HepG2 (cell line): Measurements from ENCODE around the gene CD300LG. TPM values are rescaled to one million over a fixed set of nuclear protein-coding genes. Genes with fewer than 3 reads are reported as not detected.

Experiments used
- ATAC-seq: fragments of 200-7000 bp; cut with Tn5 transposase; 3 replicates; pipeline ENCODE4 v1.9.1; 2020; ENCODE audit warnings: mild to moderate bottlenecking, moderate library complexity
- BruUV-seq: library from RNA; stranded (reverse); fragments of 400-500 nt; replicated peaks from 2 replicates; lab custom pipeline; 2021; lab: Mats Ljungman, UMichigan
- CTCF ChIA-PET: fragments of 300-600 bp; formaldehyde crosslinking; extraction: SDS; loops from one replicate; lab custom pipeline; 2021; ENCODE audit warnings: low total read pairs, inconsistent platforms, low intra/inter-chr PET ratio; lab: Yijun Ruan, JAX
- POLR2A ChIA-PET: fragments of 350-600 bp; sonication (Branson Sonifier 250); formaldehyde crosslinking; loops from one replicate; lab custom pipeline; 2020; ENCODE audit warnings: antibody characterized with exemption, inconsistent platforms; lab: Yijun Ruan, JAX
- DNase-seq: peaks from one replicate; pipeline ENCODE4 v3.0.0-alpha.2; 2015; ENCODE audit warnings: low spot score
- FAIRE-seq: peaks from 3 replicates; lab custom pipeline; 2011; peaks lifted over from hg19 to GRCh38; lab: Jason Lieb, UNC
- H2AFZ ChIP-seq: one replicate; pipeline ENCODE4 v1.6.1; 2011; ENCODE audit warnings: low read length, inconsistent platforms
- H3K27ac ChIP-seq: fragments of 300-600 bp; 3 replicates; pipeline ENCODE4 v1.8.0; 2011; ENCODE audit warnings: mixed run types, mild to moderate bottlenecking, mixed read lengths, low read length, inconsistent platforms; ENCODE audit not compliant: insufficient read depth; ENCODE audit errors: extremely low read length
- H3K27me3 ChIP-seq, 2 experiments: fragments of 200-600 bp in 1 of 2; 2 replicates in 1 of 2; 3 replicates in 1 of 2; pipeline versions ENCODE4 v1.6.0 to v1.8.0; 2011; ENCODE audit warnings: low read length in 2 of 2, mild to moderate bottlenecking in 2 of 2, moderate library complexity in 2 of 2, inconsistent platforms in 1 of 2; ENCODE audit not compliant: insufficient read depth in 2 of 2, control insufficient read depth in 1 of 2
- H3K36me3 ChIP-seq, 2 experiments: fragments of 200-600 bp in 1 of 2; replicated peaks in 1 of 2; 2 replicates in 1 of 2; 3 replicates in 1 of 2; pipeline versions ENCODE4 v1.5.1 to v1.8.0; 2011; ENCODE audit warnings: low read length in 2 of 2, inconsistent platforms in 1 of 2; ENCODE audit not compliant: insufficient read depth in 2 of 2, control insufficient read depth in 1 of 2
- H3K4me1 ChIP-seq: 2 replicates; pipeline ENCODE4 v1.5.1; 2012; ENCODE audit warnings: low read length, inconsistent platforms; ENCODE audit not compliant: insufficient read depth
- H3K4me2 ChIP-seq: 2 replicates; pipeline ENCODE4 v1.6.0; 2011; ENCODE audit warnings: low read depth, low read length, inconsistent platforms
- H3K4me3 ChIP-seq, 3 experiments: fragments of 200-600 bp in 1 of 3; sonication (generic), shearing (Covaris generic) in 1 of 3; replicated peaks in 1 of 3; 2 replicates each; pipeline ENCODE4 v1.5.1; 2011 to 2016; ENCODE audit warnings: low read length in 3 of 3, inconsistent platforms in 2 of 3, low read depth in 2 of 3, mild to moderate bottlenecking in 2 of 3, control low read depth in 1 of 3, mixed read lengths in 1 of 3; ENCODE audit not compliant: insufficient read depth in 1 of 3
- H3K79me2 ChIP-seq: one replicate; pipeline ENCODE4 v1.6.1; 2011; ENCODE audit warnings: low read length, inconsistent platforms; ENCODE audit not compliant: insufficient read depth
- H3K9ac ChIP-seq: 2 replicates; pipeline ENCODE4 v1.6.0; 2011; ENCODE audit warnings: mild to moderate bottlenecking, low read depth, low read length, inconsistent platforms; ENCODE audit not compliant: insufficient read depth
- H3K9me3 ChIP-seq: 2 replicates; pipeline ENCODE4 v1.5.1; 2012; ENCODE audit warnings: mild to moderate bottlenecking, low read length
- H4K20me1 ChIP-seq: 2 replicates; pipeline ENCODE4 v1.6.0; 2011; ENCODE audit warnings: inconsistent platforms, mild to moderate bottlenecking, low read length, moderate library complexity; ENCODE audit not compliant: insufficient read depth
- DPF2 ChIP-seq: sonication (generic); formaldehyde crosslinking; IDR thresholded peaks from 2 replicates; pipeline ENCODE4 v1.4.0; 2020; ENCODE audit warnings: mild to moderate bottlenecking, low read depth, missing genetic modification reagents, borderline replicate concordance
- HDAC1 ChIP-seq: sonication (generic); formaldehyde crosslinking; IDR thresholded peaks from 2 replicates; pipeline ENCODE4 v1.5.1; 2020; ENCODE audit warnings: mild to moderate bottlenecking, missing genetic modification reagents
- NBN ChIP-seq: fragments of 450-650 bp; conservative IDR thresholded peaks from 2 replicates; pipeline ENCODE4 v1.6.1; 2017
- NR2C2 ChIP-seq: sonication (generic); formaldehyde crosslinking; IDR thresholded peaks from 2 replicates; pipeline ENCODE4 v1.4.0; 2020; ENCODE audit warnings: missing genetic modification reagents, mild to moderate bottlenecking, moderate library complexity, borderline replicate concordance
- PAF1 ChIP-seq: IDR thresholded peaks from 2 replicates; pipeline ENCODE4 v1.6.1; 2016; ENCODE audit warnings: missing genetic modification reagents, missing compliant biosample characterization
- SIN3B ChIP-seq: fragments of 150-350 bp; IDR thresholded peaks from 2 replicates; pipeline ENCODE4 v1.6.1; 2014; ENCODE audit warnings: low read length
- ZNF468 ChIP-seq: sonication (generic); formaldehyde crosslinking; IDR thresholded peaks from 2 replicates; pipeline ENCODE4 v1.8.0; 2022; ENCODE audit warnings: mild to moderate bottlenecking, moderate library complexity, missing genetic modification reagents
- ZNF510 ChIP-seq: sonication (generic); formaldehyde crosslinking; IDR thresholded peaks from 2 replicates; pipeline ENCODE4 v1.4.0; 2020; ENCODE audit warnings: low read depth, mild to moderate bottlenecking, missing genetic modification reagents
- ZNF547 ChIP-seq: sonication (generic); formaldehyde crosslinking; IDR thresholded peaks from 2 replicates; pipeline ENCODE4 v1.5.1; 2020; ENCODE audit warnings: mild to moderate bottlenecking, missing genetic modification reagents
- WGBS: methylation state at CpG from one replicate; pipeline ENCODE4 v1.1.6; 2017; ENCODE audit warnings: low lambda C conversion rate; 5-methylcytosine and 5-hydroxymethylcytosine counted together
- in situ Hi-C: cut with HindIII; loops from 2 replicates; pipeline ENCODE4 v1.10.0; 2017; ENCODE audit warnings: low pct_unique_long_range_greater_than_20kb; ENCODE audit not compliant: extremely low pct_ligation_motif_present
- intact Hi-C: fragments of 100-400 bp; cut with micrococcal nuclease; formaldehyde crosslinking; loops from one replicate; pipeline ENCODE4 v1.10.0; 2022; ENCODE audit not compliant: unreplicated experiment
- polyA plus RNA-seq, 8 experiments: library from polyadenylated mRNA; depleted of rRNA in 3 of 8; stranded (reverse) in 7 of 8; unstranded in 1 of 8; fragments of >200 nt; fragmentation: Illumina TruSeq in 4 of 8; extraction: Trizol in 4 of 8; gene quantifications; 2 replicates each; pipeline versions ENCODE4 v1.2.1 to v1.2.3, GENCODE V29; 2011 to 2016; ENCODE audit warnings: low read depth in 4 of 8, missing spikeins in 1 of 8, mixed read lengths in 1 of 8; ENCODE audit not compliant: insufficient read depth in 1 of 8
- total RNA-seq, 5 experiments: library from RNA; depleted of rRNA; stranded (reverse); fragments of >200 nt; fragmentation: Illumina TruSeq; extraction: Trizol; gene quantifications; 2 replicates each; pipeline ENCODE4 v1.2.3, GENCODE V29; 2016; ENCODE audit warnings: low read depth in 1 of 5
- TF ChIP-seq, protein P1 (sequence below): sonication (generic); formaldehyde crosslinking; IDR thresholded peaks from 2 replicates; pipeline ENCODE4 v1.5.1; 2020; ENCODE audit warnings: missing genetic modification reagents, mild to moderate bottlenecking, borderline replicate concordance
- TF ChIP-seq, protein P2 (sequence below): sonication (generic); formaldehyde crosslinking; IDR thresholded peaks from 2 replicates; pipeline ENCODE4 v1.8.0; 2022; ENCODE audit warnings: low read depth, missing genetic modification reagents
- TF ChIP-seq, protein P3 (sequence below): IDR thresholded peaks from 2 replicates; pipeline ENCODE4 v1.6.1; 2016; ENCODE audit warnings: missing biosample characterization, missing genetic modification reagents, low read depth
- TF ChIP-seq, protein P4 (sequence below): sonication (generic); formaldehyde crosslinking; IDR thresholded peaks from 2 replicates; pipeline ENCODE4 v1.5.0; 2020; ENCODE audit warnings: mild to moderate bottlenecking, missing genetic modification reagents

The CD300LG gene
- total and polyA plus RNA-seq, 2 of the 13 experiments (the other 11 are each of a cell fraction or from before 2014, with no cell fraction given), result not detected

DNA sequence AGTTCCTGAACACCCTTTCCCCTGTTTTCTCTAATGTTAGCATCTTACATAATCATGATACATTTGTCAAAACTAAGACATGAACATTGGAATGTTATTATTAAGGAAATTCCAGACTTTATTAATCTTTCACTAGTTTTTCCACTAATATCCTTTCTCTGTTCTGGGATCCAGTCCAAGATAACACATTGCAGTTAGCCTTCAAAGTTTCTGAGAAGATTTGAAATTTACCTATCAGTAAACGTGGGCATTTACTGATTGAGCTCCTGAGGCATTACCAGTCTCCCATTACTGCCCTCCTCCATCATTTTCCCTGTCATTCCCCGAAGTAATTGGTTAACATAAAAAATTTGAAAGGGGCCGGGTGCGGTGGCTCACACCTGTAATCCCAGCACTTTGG, 5.7 kb upstream of the CD300LG start:
- no peaks in the 10 kb centered on the region for H3K9me3 ChIP-seq
- H3K4me3 ChIP-seq, result no peak overlapping the region
- FAIRE-seq (no peak), ATAC-seq (no peak), DNase-seq (no peak)
- H3K9ac ChIP-seq, result no peak overlapping the region
- intact Hi-C loops, result no loop called here
- BruUV-seq, result no TSS peak
- H2AFZ ChIP-seq, result no peak overlapping the region
- H3K36me3 ChIP-seq, result no peaks in the 10 kb centered on the region
- 41% methylated on average over 4 of the region's 4 CpGs for WGBS
- TF ChIP-seq, protein P1, sequence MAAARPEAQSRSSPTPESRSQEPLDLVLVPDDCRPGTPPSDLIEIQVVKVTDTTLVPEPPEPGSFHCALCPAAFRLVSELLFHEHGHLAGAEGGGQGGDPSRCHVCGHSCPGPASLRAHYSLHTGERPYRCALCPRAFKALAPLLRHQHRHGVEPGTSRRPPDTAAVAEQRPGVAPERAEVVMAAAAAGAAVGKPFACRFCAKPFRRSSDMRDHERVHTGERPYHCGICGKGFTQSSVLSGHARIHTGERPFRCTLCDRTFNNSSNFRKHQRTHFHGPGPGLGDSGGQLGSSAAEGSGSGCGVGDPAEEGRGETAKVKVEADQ (CRISPR knock-in tag), result no peak
- TF ChIP-seq SIN3B (no peak), PAF1 (CRISPR knock-in tag) (no peak), NBN (no peak), DPF2 (no peak), HDAC1 (no peak), ZNF510 (CRISPR knock-in tag) (no peak), ZNF547 (CRISPR knock-in tag) (no peak), ZNF468 (no peak), NR2C2 (no peak)
- TF ChIP-seq, protein P2, sequence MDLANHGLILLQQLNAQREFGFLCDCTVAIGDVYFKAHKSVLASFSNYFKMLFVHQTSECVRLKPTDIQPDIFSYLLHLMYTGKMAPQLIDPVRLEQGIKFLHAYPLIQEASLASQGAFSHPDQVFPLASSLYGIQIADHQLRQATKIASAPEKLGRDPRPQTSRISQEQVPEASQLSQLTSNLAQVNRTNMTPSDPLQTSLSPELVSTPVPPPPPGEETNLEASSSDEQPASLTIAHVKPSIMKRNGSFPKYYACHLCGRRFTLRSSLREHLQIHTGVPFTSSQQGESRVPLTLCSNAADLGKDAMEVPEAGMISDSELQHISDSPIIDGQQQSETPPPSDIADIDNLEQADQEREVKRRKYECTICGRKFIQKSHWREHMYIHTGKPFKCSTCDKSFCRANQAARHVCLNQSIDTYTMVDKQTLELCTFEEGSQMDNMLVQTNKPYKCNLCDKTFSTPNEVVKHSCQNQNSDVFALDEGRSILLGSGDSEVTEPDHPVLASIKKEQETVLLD, result no peak
- TF ChIP-seq, protein P3, sequence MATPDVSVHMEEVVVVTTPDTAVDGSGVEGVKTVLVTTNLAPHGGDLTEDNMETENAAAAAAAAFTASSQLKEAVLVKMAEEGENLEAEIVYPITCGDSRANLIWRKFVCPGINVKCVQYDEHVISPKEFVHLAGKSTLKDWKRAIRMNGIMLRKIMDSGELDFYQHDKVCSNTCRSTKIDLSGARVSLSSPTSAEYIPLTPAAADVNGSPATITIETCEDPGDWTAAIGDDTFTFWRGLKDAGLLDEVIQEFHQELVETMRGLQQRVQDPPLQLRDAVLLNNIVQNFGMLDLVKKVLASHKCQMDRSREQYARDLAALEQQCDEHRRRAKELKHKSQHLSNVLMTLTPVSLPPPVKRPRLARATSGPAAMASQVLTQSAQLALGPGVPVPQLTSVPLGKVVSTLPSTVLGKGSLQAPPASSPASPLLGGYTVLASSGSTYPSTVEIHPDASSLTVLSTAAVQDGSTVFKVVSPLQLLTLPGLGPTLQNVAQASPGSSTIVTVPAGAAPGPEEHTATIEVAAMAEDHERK (CRISPR knock-in tag), result no peak
- TF ChIP-seq, protein P4, sequence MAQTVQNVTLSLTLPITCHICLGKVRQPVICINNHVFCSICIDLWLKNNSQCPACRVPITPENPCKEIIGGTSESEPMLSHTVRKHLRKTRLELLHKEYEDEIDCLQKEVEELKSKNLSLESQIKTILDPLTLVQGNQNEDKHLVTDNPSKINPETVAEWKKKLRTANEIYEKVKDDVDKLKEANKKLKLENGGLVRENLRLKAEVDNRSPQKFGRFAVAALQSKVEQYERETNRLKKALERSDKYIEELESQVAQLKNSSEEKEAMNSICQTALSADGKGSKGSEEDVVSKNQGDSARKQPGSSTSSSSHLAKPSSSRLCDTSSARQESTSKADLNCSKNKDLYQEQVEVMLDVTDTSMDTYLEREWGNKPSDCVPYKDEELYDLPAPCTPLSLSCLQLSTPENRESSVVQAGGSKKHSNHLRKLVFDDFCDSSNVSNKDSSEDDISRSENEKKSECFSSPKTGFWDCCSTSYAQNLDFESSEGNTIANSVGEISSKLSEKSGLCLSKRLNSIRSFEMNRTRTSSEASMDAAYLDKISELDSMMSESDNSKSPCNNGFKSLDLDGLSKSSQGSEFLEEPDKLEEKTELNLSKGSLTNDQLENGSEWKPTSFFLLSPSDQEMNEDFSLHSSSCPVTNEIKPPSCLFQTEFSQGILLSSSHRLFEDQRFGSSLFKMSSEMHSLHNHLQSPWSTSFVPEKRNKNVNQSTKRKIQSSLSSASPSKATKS (CRISPR knock-in tag), result no peak
- in situ Hi-C loops, result no loop called here
- no peaks in the 10 kb centered on the region for H3K79me2 ChIP-seq
- H3K4me1 ChIP-seq, result peaks cover 26% of the 10 kb centered on the region
- H3K27ac ChIP-seq, result no peak overlapping the region
- peaks cover 2 to 19% of the 10 kb centered on the region in 2 experiments; a peak in 3 of 5 replicates for H3K27me3 ChIP-seq
- no peak overlapping the region for H3K4me2 ChIP-seq
- ChIA-PET CTCF (no interaction called here), POLR2A (interaction anchor here (1.0 to 1.2 kb wide), 2 partner anchors 69 to 481 kb away, joined by 3 to 5 read pairs; no protein-coding TSS in a partner anchor)
- H4K20me1 ChIP-seq, result no peaks in the 10 kb centered on the region
